ENCODE data around the gene RNF144A.

The RNF144A gene

GRCh38 chr2:6914828-6915227, 2.4 kb upstream of the RNF144A start:
- no peak overlapping the region for H3K4me3 Mint-ChIP-seq
- ATAC-seq (replicated peaks): no peak
- H3K27me3 Mint-ChIP-seq: no peaks in the 10 kb centered on the region
- no peak for DNase-seq
- H3K4me1 Mint-ChIP-seq (ENCODE audit: low read depth in 2 of 2): peaks cover 46 to 60% of the 10 kb centered on the region in 2 donors
- H3K9me3 Mint-ChIP-seq: no peaks in the 10 kb centered on the region
- H3K27ac Mint-ChIP-seq: no peak overlapping the region
- H3K36me3 Mint-ChIP-seq (ENCODE audit: insufficient read depth): peaks cover 8% of the 10 kb centered on the region

- Mint-ChIP-seq H3K27me3 (no peaks in the 10 kb centered on the region), H3K4me3 (no peak overlapping the region), H3K9me3 (no peaks in the 10 kb centered on the region), H3K36me3 (ENCODE audit: insufficient read depth) (peaks cover 8% of the 10 kb centered on the region), H3K27ac (no peak overlapping the region), H3K4me1 (ENCODE audit: low read depth in 2 of 2) (peaks cover 47 to 57% of the 10 kb centered on the region in 2 donors)
- no peak for ATAC-seq (replicated peaks)
- DNase-seq: no peak
Measured at GRCh38 chr2:6915399-6915798, 1.8 kb upstream of the RNF144A start.

- peaks cover 8% of the 10 kb centered on the region for H3K36me3 Mint-ChIP-seq (ENCODE audit: insufficient read depth)
- no peak for ATAC-seq (replicated peaks)
- H3K4me3 Mint-ChIP-seq: peak overlapping the region; percentile 69 to 70
- H3K27me3 Mint-ChIP-seq: no peaks in the 10 kb centered on the region
- peak overlapping the region in 1 of 2 donors; percentile 49 for H3K27ac Mint-ChIP-seq
- no peak for DNase-seq
- no peaks in the 10 kb centered on the region for H3K9me3 Mint-ChIP-seq
- H3K4me1 Mint-ChIP-seq (ENCODE audit: low read depth in 2 of 2): peaks cover 44 to 55% of the 10 kb centered on the region in 2 donors
Measured at GRCh38 chr2:6916224-6916623, 988 bp upstream of the RNF144A start.

- ATAC-seq (replicated peaks): no peak
- H3K4me3 Mint-ChIP-seq: peak overlapping the region; percentile 69 to 70
- H3K27ac Mint-ChIP-seq: peak overlapping the region in 1 of 2 donors; percentile 49
- H3K4me1 Mint-ChIP-seq (ENCODE audit: low read depth in 2 of 2): peaks cover 43 to 55% of the 10 kb centered on the region in 2 donors
- H3K9me3 Mint-ChIP-seq: no peaks in the 10 kb centered on the region
- peaks cover 8% of the 10 kb centered on the region for H3K36me3 Mint-ChIP-seq (ENCODE audit: insufficient read depth)
- no peaks in the 10 kb centered on the region for H3K27me3 Mint-ChIP-seq
- DNase-seq: no peak
Measured at GRCh38 chr2:6916736-6917070, 509 bp upstream of the RNF144A start.

GRCh38 chr2:6917761-6918421, 679 bp downstream of the RNF144A start:
- H3K27me3 Mint-ChIP-seq: no peaks in the 10 kb centered on the region
- H3K9me3 Mint-ChIP-seq: no peaks in the 10 kb centered on the region
- peak overlapping the region; percentile 72 to 86 for H3K4me3 Mint-ChIP-seq
- peaks cover 8% of the 10 kb centered on the region for H3K36me3 Mint-ChIP-seq (ENCODE audit: insufficient read depth)
- DNase-seq: no peak
- peak overlapping the region in 1 of 2 donors; percentile 60 for H3K27ac Mint-ChIP-seq
- peak; percentile 43 for ATAC-seq (replicated peaks)
- peaks cover 45 to 58% of the 10 kb centered on the region in 2 donors for H3K4me1 Mint-ChIP-seq (ENCODE audit: low read depth in 2 of 2)

GRCh38 chr2:6919901-6920742, 2.9 kb downstream of the RNF144A start:
- no peaks in the 10 kb centered on the region for H3K27me3 Mint-ChIP-seq
- H3K36me3 Mint-ChIP-seq (ENCODE audit: insufficient read depth): peaks cover 8% of the 10 kb centered on the region
- DNase-seq: no peak
- H3K4me1 Mint-ChIP-seq (ENCODE audit: low read depth in 2 of 2): peaks cover 53 to 61% of the 10 kb centered on the region in 2 donors
- H3K4me3 Mint-ChIP-seq: peak overlapping the region in 1 of 2 donors; percentile 86
- H3K27ac Mint-ChIP-seq: peak overlapping the region in 1 of 2 donors; percentile 57
- no peaks in the 10 kb centered on the region for H3K9me3 Mint-ChIP-seq
- ATAC-seq (replicated peaks): no peak

- Mint-ChIP-seq H3K9me3 (no peaks in the 10 kb centered on the region), H3K27ac (peak overlapping the region in 1 of 2 donors; percentile 57), H3K36me3 (ENCODE audit: insufficient read depth) (peaks cover 8% of the 10 kb centered on the region), H3K4me3 (no peak overlapping the region), H3K27me3 (no peaks in the 10 kb centered on the region), H3K4me1 (ENCODE audit: low read depth in 2 of 2) (peaks cover 55 to 62% of the 10 kb centered on the region in 2 donors)
- DNase-seq (no peak), ATAC-seq (replicated peaks) (no peak)
Measured at GRCh38 chr2:6920743-6921064, 3.5 kb downstream of the RNF144A start.

- DNase-seq (no peak), ATAC-seq (replicated peaks) (no peak)
- Mint-ChIP-seq H3K9me3 (no peaks in the 10 kb centered on the region), H3K4me1 (ENCODE audit: low read depth in 2 of 2) (peaks cover 59 to 68% of the 10 kb centered on the region in 2 donors), H3K36me3 (ENCODE audit: insufficient read depth) (peaks cover 8% of the 10 kb centered on the region), H3K27me3 (no peaks in the 10 kb centered on the region), H3K27ac (no peak overlapping the region), H3K4me3 (no peak overlapping the region)
Measured at GRCh38 chr2:6921321-6921922, 4.2 kb downstream of the RNF144A start.

- Mint-ChIP-seq H3K4me1 (ENCODE audit: low read depth in 2 of 2) (peaks cover 66 to 72% of the 10 kb centered on the region in 2 donors), H3K27ac (peak overlapping the region in 1 of 2 donors; percentile 26)
Measured at GRCh38 chr2:6922201-6922656, 5.0 kb downstream of the RNF144A start.

GRCh38 chr2:6923319-6923718, 6.1 kb downstream of the RNF144A start:
- Mint-ChIP-seq H3K27me3 (no peaks in the 10 kb centered on the region), H3K4me1 (ENCODE audit: low read depth in 2 of 2) (peaks cover 71 to 76% of the 10 kb centered on the region in 2 donors), H3K4me3 (peak overlapping the region in 1 of 2 donors; percentile 4), H3K27ac (peak overlapping the region in 1 of 2 donors; percentile 49), H3K36me3 (ENCODE audit: insufficient read depth) (peaks cover 6% of the 10 kb centered on the region), H3K9me3 (no peaks in the 10 kb centered on the region)
- DNase-seq (no peak), ATAC-seq (replicated peaks) (no peak)

More at GRCh38 chr2:6922201-6922656, 5.0 kb downstream of the RNF144A start:
- DNase-seq (no peak), ATAC-seq (replicated peaks) (no peak)
- no peaks in the 10 kb centered on the region for H3K27me3 Mint-ChIP-seq
- H3K4me3 Mint-ChIP-seq: no peak overlapping the region
- no peaks in the 10 kb centered on the region for H3K9me3 Mint-ChIP-seq
- H3K36me3 Mint-ChIP-seq (ENCODE audit: insufficient read depth): peaks cover 8% of the 10 kb centered on the region

GRCh38 chr2:6924101-6924923, 7.1 kb downstream of the RNF144A start:
- Mint-ChIP-seq H3K4me1 (ENCODE audit: low read depth in 2 of 2) (peaks cover 73 to 78% of the 10 kb centered on the region in 2 donors), H3K4me3 (no peak overlapping the region), H3K27ac (peak overlapping the region; percentile 32 to 67), H3K9me3 (no peaks in the 10 kb centered on the region), H3K27me3 (no peaks in the 10 kb centered on the region), H3K36me3 (ENCODE audit: insufficient read depth) (no peaks in the 10 kb centered on the region)
- ATAC-seq (replicated peaks) (no peak), DNase-seq (no peak)

- no peak for ATAC-seq (replicated peaks)
- DNase-seq: no peak
- Mint-ChIP-seq H3K36me3 (ENCODE audit: insufficient read depth) (no peaks in the 10 kb centered on the region), H3K27ac (peak overlapping the region; percentile 32 to 67), H3K27me3 (no peaks in the 10 kb centered on the region), H3K4me3 (no peak overlapping the region), H3K9me3 (no peaks in the 10 kb centered on the region), H3K4me1 (ENCODE audit: low read depth in 2 of 2) (peaks cover 73 to 83% of the 10 kb centered on the region in 2 donors)
Measured at GRCh38 chr2:6924924-6925409, 7.8 kb downstream of the RNF144A start.
